HT-29 (cell line): Measurements from ENCODE around the gene CXorf49B. TPM values are rescaled to one million over a fixed set of nuclear protein-coding genes. Genes with fewer than 3 reads are reported as not detected.

ENCODE experiments used
- DNase-seq: peaks from one replicate; pipeline ENCODE4 v3.0.0-alpha.2; 2015; ENCODE audit warnings: low spot score
- small RNA-seq: library from RNA; depleted of rRNA; stranded (forward); fragments of <200 nt; gene quantifications from one replicate; pipeline ENCODE3, GENCODE V24; 2014
- total RNA-seq: library from RNA; depleted of rRNA; stranded (reverse); fragments of >200 nt; shearing (Covaris generic); gene quantifications from 2 replicates; pipeline ENCODE4 v1.2.3, GENCODE V29; 2014; rRNA removed

CXorf49B gene
- total RNA-seq, 1 experiment from 2014 or later, result not detected

GRCh38 chrX:71815906-71816156, 52.7 kb downstream of the CXorf49B start:
- no peak for DNase-seq

Small RNA genes lying within 50 kb of the gene (small RNA-seq; reads per million reads assigned to genes)
- not detected for gene BX276092.1
- gene BX276092.6, result not detected
- not detected for gene BX276092.8

Other genes with a start within 250 kb of the CXorf49B start
- 87.4 and 97.9 TPM in 2 replicates for gene OGT, start 230.2 kb upstream of the CXorf49B start, total RNA-seq
- 0.70 and 2.1 TPM in 2 replicates for gene GCNA, start 184.9 kb upstream of the CXorf49B start, total RNA-seq
- 0.73 and 0.89 TPM in 2 replicates for gene CXCR3, start 144.8 kb upstream of the CXorf49B start, total RNA-seq
- gene CXorf49, start 45.1 kb upstream of the CXorf49B start, total RNA-seq, result not detected in 2 replicates
- not detected in 2 replicates for gene NHSL2, start 147.5 kb downstream of the CXorf49B start, total RNA-seq